K562 (cell line): Measurements from ENCODE around the gene CRIP1.

Experiments used
- FOSL1 ChIP-seq: fragments of 200-800 bp; sonication (Bioruptor generic); conservative IDR thresholded peaks from 2 replicates; pipeline ENCODE4 v1.6.1; 2016; ENCODE audit warnings: missing genetic modification characterization, missing compliant biosample characterization
- SOX6 ChIP-seq: fragments of 450-650 bp; IDR thresholded peaks from 2 replicates; pipeline ENCODE4 v1.6.1; 2014; ENCODE audit warnings: mild to moderate bottlenecking
- TF ChIP-seq, protein P1 (sequence below): fragments of 450-650 bp; IDR thresholded peaks from 2 replicates; pipeline ENCODE4 v1.6.1; 2017; ENCODE audit warnings: mild to moderate bottlenecking, moderate library complexity
- TF ChIP-seq, protein P2 (sequence below), 3 experiments: IDR thresholded peaks in 2 of 3; conservative IDR thresholded peaks in 1 of 3; 2 replicates each; pipeline ENCODE4 v1.5.1; 2011 to 2012; ENCODE audit warnings: low read length in 3 of 3, mild to moderate bottlenecking in 3 of 3, control low read depth in 2 of 3, improper control_type of control experiment in 1 of 3, inconsistent platforms in 1 of 3, low read depth in 1 of 3, mixed read lengths in 1 of 3, moderate library complexity in 1 of 3; ENCODE audit not compliant: insufficient read depth in 2 of 3

DNA sequence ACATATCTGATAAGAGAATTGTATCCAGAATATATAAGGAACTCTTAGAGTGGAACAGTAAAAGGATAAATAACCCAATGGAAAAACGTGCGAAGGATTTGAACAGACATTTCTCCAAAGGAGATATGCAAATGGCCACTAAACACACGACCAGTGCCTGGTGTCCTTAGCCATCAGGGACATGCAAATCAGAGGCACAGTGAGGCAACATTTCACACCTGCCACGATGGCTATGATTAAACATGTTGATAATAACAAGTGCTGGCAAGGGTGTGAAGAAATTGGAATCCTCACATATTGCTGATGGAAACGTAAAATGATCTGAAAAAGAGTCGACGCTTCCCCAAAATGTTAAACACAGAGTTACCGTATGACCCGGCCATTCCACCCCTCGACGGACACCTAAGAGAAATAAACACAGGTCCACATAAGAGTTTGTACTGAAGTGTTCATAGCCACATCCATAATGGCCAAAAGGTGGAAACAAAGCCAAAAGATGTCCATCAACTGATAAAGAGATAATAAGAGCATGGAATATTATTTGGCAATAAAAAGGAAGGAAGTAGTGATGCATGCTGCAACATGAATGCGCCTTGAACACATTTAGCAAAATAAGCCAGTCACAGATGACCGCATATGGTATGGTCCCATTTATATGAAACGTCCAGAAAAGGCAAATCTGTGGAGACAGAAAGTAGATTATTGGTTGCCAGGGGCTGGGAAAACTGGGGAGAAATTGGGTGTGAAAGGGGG lies 33.4 kb downstream of the CRIP1 start:
- TF ChIP-seq FOSL1 (tag) (no peak), SOX6 (no peak)
- TF ChIP-seq, protein P1, sequence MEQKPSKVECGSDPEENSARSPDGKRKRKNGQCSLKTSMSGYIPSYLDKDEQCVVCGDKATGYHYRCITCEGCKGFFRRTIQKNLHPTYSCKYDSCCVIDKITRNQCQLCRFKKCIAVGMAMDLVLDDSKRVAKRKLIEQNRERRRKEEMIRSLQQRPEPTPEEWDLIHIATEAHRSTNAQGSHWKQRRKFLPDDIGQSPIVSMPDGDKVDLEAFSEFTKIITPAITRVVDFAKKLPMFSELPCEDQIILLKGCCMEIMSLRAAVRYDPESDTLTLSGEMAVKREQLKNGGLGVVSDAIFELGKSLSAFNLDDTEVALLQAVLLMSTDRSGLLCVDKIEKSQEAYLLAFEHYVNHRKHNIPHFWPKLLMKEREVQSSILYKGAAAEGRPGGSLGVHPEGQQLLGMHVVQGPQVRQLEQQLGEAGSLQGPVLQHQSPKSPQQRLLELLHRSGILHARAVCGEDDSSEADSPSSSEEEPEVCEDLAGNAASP: no peak
- TF ChIP-seq, protein P2, sequence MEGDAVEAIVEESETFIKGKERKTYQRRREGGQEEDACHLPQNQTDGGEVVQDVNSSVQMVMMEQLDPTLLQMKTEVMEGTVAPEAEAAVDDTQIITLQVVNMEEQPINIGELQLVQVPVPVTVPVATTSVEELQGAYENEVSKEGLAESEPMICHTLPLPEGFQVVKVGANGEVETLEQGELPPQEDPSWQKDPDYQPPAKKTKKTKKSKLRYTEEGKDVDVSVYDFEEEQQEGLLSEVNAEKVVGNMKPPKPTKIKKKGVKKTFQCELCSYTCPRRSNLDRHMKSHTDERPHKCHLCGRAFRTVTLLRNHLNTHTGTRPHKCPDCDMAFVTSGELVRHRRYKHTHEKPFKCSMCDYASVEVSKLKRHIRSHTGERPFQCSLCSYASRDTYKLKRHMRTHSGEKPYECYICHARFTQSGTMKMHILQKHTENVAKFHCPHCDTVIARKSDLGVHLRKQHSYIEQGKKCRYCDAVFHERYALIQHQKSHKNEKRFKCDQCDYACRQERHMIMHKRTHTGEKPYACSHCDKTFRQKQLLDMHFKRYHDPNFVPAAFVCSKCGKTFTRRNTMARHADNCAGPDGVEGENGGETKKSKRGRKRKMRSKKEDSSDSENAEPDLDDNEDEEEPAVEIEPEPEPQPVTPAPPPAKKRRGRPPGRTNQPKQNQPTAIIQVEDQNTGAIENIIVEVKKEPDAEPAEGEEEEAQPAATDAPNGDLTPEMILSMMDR (IDR thresholded peaks at IDR 0.05 in 2 of 3, conservative IDR thresholded peaks at IDR 0.05 in 1 of 3; ENCODE audit: insufficient read depth in 2 of 3, low read depth in 1 of 3, low read length in 3 of 3): no peak
